Hypothalamus (tissue), 51 donors: ENCODE measurements around the gene HIF1A.
"Not testable (repeated sequence)": the region's sequence is repeated elsewhere in the genome, so short reads cannot be mapped to it uniquely, and the experiment has no call there.

ENCODE experiments used
- DNase-seq, 51 donors: peaks; one replicate each; lab custom pipeline; 2025; lab: John Stamatoyannopoulos, UW

Gene HIF1A

GRCh38 chr14:61744238-61744637 lies 48.9 kb downstream of the HIF1A start:
- no peak for DNase-seq

DNA sequence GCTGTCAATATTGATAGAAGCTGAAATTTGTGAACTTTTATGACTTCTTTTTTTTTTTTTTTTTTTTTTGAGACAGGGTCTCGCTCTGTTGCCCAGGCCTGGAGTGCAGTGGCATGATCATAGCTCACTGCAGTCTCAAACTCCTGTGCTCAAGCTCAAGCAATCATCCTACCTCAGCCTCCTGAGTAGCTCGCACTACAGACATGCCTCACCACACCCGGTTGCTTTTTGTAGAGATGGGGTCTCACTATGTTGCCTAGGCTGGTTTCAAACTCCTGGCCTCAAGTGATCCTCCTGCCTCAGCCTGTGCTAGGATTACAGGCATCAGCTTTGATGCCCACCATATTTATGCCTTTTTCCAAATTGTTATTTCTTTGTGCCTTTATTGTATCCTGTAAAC lies 51.0 kb downstream of the HIF1A start:
- DNase-seq: not testable (repeated sequence)

- no peak for DNase-seq
These were observed 51.6 kb downstream of the HIF1A start for GRCh38 chr14:61746881-61747280.

- DNase-seq: no peak
These were observed 52.0 kb downstream of the HIF1A start for GRCh38 chr14:61747342-61747741.

DNA sequence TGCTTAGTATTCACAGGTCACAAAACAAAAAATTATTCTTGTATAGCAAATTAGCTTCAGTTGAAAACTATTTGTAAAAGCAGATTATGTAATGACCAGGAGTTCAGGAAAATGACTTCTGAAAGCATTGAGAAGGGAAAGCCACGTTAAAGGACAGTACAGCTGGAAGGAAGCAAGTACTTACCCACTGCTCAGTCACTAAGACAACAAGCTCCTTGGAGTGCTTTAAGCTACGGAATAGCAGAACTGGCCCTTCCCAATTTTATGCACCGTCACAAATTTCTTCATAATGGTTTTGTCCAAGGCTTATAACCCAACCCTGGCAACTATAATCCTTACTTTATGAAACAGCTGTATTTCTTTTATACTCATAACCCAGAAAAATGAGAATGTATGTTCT lies 54.0 kb downstream of the HIF1A start:
- no peak for DNase-seq

GRCh38 chr14:61749867-61750266 lies 54.6 kb downstream of the HIF1A start:
- no peak for DNase-seq

DNA sequence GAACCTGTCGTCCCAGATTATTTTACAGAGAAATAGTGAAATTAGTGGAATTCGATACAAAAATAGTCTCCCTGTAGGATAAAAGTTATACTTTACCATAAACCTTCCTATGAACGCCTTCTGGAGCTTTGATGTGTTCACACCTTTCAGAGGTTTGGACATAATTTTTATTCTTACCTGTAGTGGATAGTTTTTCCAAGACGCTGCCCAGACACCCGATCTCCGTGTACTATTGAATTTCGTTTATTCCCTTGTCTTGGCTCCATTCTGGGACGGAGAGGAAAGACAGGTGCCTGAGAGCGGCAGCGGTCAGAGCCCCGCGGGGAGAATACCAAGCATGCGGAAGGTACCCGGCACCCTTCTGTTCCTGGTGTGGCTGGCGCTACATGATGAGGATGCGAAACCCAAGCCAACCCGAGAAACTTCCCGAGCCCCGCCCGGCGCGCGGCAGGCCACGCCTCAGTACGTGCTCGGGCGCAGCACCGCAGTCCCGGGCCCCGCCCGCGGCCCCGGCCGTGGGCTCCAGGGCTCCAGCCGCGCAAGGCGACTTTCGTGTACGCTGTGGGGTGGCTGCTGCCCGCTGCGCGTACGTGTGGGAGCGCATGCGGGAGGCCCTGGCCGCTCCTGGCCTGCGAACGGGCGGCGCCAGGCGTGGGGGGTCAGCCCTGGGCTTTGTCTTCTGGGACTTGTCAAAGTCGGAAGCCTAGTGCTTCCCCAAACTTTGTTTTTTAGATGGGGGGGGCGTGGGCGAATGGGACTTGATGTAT lies 55.6 kb downstream of the HIF1A start:
- peak in 46 of 51 donors; percentile 4 to 76 (median 50) for DNase-seq

DNA sequence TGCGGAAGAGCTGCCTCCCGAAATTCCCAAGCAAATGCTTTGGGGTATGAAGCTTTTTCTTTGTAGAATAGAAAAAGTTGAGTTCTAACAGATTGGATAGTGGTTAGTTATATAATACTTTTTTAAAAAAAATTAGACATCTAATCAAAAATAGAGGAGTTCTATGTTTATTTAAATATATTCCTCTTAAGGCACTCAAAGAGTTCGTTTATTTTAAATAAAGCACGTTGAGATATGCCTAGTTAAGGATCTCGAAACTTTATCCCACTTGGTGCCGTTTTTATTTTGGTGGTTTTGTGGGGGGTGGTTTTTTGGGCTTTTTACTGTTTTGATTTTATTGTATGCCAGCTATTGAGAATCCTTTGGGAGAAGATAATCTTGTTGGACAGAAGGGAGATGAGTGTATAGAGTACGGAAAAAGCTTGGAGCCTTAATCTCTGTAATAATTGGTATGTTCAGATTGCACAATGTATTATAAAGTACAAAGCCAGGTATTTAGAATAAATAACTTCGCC lies 56.2 kb downstream of the HIF1A start:
- no peak for DNase-seq

- DNase-seq: no peak
These were observed 57.3 kb downstream of the HIF1A start for GRCh38 chr14:61752626-61753025.

- no peak for DNase-seq
These were observed 58.3 kb downstream of the HIF1A start for GRCh38 chr14:61753631-61754030.

DNA sequence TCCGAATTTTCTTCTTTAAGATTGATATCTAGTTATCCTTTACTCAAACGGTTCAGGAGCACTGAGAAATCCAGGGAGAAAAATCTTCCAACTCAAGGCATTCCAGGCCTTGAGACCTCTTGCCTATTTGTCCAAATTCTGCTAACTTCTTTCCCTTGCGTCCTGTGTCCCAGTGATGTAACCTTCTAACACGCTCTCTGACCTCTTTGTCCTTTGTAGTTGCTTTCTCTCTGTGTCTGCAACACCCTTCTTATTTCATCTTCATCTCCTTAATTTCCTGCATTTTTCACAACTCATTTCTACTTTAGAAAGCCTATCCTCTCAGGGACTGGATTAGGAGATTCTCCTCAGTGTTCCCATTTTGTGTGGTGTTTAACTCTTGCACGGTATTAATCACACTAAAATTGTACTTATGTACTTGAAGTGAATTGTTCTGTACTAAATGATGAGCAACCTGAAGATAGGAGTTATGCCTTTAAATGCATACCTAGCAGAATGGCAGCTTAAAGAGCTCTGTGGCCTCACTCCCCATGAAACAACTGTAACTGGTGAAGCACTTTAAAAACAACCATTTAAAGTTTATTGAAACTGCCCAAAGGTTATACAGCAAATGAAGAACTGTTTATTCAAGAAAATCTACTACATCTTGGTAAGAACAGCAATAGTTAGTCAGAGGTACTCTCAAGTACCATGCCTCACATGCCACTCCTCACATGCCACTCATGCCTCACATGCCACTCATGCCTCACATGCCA lies 59.5 kb downstream of the HIF1A start:
- no peak for DNase-seq

GRCh38 chr14:61755382-61755742 lies 60.0 kb downstream of the HIF1A start:
- not testable (repeated sequence) for DNase-seq

DNA sequence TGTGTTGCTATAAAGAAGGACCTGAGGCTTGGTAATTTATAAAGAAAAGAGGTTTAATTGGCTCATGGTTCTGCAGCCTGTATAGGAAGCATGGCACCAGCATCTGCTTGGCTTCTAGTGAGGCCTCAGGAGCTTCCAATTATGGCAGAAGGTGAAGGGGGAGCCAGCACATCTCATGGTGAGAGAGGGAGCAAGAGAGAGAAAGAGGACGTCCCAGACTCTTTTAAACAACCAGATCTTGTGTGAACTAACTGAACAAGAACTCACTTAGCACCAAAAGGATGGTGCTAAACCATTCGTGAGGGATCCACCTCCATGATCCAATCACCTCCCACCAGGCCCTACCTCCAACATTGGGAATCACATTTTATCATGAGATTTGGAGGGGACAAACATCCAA lies 60.8 kb downstream of the HIF1A start:
- DNase-seq: no peak

GRCh38 chr14:61759878-61760277 lies 64.6 kb downstream of the HIF1A start:
- DNase-seq: no peak

DNA sequence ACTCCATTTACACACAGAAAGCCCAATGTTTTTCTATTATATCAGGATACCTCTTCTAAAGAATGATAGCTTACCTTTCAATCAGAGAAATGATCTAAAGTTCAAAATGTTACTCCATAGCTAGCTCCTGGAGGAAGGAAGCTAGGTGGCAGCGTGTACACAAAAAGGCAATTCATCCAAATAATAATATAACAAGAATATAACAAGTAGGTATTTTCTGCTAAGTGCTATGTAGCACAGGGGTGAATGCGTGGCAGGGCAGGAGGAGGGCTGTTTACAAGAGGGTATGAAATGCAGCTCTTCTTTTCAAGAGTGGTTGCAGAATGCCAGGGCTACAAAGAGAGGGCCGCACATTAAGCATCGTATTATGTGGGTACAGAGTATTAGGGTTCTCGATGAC lies 66.2 kb downstream of the HIF1A start:
- DNase-seq: no peak

DNA sequence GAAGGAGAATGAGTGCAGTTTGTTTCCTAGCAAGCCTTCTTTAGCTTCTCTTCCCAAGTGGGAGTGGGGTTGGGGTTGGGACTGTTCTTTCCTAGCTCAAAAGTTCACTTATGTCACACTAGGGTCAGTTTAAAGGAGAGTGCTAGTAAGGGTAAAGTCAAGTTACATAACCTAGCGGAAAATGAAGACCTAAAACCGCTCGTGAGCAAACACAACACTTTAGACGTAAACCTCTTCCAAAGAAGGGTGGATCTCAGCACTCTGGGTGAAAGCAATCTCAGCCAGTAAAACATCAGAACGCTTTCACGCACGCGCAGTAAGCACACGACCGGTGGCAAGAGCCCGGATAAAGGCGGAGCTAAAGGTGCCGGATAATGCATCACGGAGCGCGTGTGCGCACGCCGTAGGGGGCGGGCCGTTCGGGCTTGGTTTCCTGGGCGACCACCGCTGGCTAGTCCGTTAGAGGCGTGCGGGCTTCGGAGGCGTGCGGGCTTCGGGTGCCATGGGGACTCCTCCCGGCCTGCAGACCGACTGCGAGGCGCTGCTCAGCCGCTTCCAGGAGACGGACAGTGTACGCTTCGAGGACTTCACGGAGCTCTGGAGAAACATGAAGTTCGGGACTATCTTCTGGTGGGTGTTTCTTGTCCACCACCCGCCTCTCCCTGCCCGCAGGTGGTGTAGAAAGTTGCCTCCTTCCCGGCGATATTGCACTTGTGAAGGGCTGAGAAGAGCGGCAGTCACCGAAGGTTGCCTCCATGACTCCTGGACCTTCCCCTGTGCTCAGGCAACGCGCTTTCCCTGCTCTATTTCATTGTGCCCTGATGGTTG lies 66.9 kb downstream of the HIF1A start, which contains the start of gene SNAPC1:
Gene SNAPC1, plus strand, starts transcription at position 462 of the 828 bp plus-strand sequence. Its CDS starts 41 bp downstream, at position 503.
- DNase-seq: peak; percentile 60 to 98 (median 92)

GRCh38 chr14:61764342-61765122 lies 69.2 kb downstream of the HIF1A start:
- no peak for DNase-seq

DNA sequence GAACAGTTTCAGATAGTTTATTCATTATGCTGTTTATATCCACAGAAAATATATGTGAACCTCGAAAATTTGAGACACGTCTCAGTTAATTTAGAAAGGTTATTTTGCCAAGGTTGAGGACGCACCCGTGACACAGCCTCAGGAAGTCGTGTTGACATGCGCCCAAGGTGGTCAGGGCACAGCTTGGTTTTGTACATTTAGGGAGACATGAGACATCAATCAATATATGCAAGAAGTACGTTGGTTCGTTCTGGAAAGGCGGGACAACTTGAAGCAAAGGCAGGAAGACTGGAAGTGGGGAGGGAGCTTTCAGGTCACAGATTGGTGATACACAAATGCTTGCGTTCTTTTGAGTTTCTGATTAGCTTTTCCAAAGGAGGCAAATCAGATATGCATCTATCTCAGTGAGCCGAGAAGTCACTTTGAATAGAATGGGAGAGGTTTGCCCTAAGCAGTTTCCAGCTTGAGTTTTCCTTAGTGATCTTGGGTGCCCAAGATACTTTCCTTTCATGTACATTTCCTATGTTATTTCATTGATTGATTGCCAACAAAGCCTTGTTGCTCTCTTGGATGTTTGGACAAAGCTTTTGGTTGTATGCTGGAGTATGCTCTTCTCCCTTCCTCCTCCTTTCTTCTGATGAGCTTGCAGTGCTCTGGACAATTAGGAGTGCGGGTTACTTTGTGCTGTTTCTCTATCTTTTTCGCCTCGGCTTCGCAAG lies 70.1 kb downstream of the HIF1A start:
- no peak for DNase-seq

DNA sequence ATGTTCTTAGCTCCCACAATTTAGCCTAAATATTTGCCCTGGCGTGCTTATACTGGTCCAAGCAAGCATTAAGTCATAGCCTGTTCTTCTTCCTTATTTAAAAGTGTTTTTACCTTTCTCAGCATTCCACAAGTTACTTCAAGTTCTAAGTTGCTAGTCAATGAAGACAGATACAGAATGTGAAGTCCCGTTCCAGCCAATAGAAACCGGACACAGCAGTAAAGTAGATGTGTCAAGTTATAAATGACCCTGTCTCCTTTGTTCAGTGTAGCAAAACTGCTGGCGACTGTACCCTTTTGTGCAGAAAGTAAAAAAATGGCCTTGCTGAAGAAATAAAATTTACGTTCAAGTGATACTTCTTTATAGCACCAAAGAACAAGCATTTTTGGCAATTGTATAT lies 70.8 kb downstream of the HIF1A start:
- DNase-seq: no peak

DNA sequence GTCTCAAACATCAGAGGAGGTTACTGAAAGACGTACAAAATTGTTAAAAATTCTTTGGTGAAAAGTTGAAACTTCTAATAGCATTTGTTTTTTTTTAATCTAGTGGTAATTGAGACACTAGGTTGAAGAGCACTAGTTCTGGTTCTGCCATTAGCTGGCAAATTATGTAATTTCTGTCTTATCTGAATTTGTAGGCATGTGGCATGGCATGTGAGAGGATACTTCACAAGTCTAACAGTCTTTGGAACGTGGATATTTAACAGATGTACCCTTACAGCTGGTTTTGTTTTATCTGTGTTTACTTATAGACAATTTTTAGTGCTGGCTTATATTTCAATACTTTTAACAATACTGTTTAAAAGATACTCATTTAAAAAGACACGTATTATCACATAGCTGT lies 72.9 kb downstream of the HIF1A start:
- no peak for DNase-seq
